ENCODE results near the gene HSP90AB1. TPM values are rescaled to one million over a fixed set of nuclear protein-coding genes. Genes with fewer than 3 reads are reported as not detected.
A peak's percentile ranks its signal among the peaks of the same experiment; 100 is the strongest.

HSP90AB1 gene
- polyA plus RNA-seq, 2 of the 4 experiments (the other 2 are of a cell fraction) = 1,136 to 1,155 TPM

- ATAC-seq = peak in 1 of 2 experiments; percentile 42; a peak in 3 of 6 replicates
- 20% methylated on average over 9 of the region's 9 CpGs for WGBS (ENCODE audit: missing lambda C conversion rate)
- ChIA-PET POLR2A (interaction anchor here (1.0 kb wide), 1 partner anchor 17 kb away, joined by 5 read pairs; the partner anchor contains the start of gene HSP90AB1), CTCF (interaction anchor here (0.7 to 2.7 kb wide), 6 partner anchors 9 to 167 kb away, joined by 3 to 13 read pairs (median 4); no protein-coding TSS in a partner anchor)
- FAIRE-seq = no peak
- H3K4me1 ChIP-seq = peaks cover 23% of the 10 kb centered on the region
- peak overlapping the region; percentile 81 to 90 for H3K27ac ChIP-seq
- no peaks in the 10 kb centered on the region for H3K9me3 ChIP-seq
- TF ChIP-seq CEBPB (IDR thresholded peaks at IDR 0.05) (no peak), CBX2 (IDR thresholded peaks at IDR 0.05; ENCODE audit: borderline replicate concordance, low read depth) (no peak)
- TF ChIP-seq, protein P1, sequence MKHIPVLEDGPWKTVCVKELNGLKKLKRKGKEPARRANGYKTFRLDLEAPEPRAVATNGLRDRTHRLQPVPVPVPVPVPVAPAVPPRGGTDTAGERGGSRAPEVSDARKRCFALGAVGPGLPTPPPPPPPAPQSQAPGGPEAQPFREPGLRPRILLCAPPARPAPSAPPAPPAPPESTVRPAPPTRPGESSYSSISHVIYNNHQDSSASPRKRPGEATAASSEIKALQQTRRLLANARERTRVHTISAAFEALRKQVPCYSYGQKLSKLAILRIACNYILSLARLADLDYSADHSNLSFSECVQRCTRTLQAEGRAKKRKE (CRISPR knock-in tag; IDR thresholded peaks at IDR 0.05; ENCODE audit: low read depth) = no peak
- peak overlapping the region; percentile 81; the same call in 2 of the 3 replicates for H3K4me3 ChIP-seq
- DNase-seq (ENCODE audit: low read depth in 1 of 2, low spot score in 1 of 2) = peak; percentile 24 to 33
- peak overlapping the region; percentile 97 for H3K4me2 ChIP-seq
Measured at GRCh38 chr6:44263354-44264100, 16.6 kb downstream of the HSP90AB1 start.

DNA sequence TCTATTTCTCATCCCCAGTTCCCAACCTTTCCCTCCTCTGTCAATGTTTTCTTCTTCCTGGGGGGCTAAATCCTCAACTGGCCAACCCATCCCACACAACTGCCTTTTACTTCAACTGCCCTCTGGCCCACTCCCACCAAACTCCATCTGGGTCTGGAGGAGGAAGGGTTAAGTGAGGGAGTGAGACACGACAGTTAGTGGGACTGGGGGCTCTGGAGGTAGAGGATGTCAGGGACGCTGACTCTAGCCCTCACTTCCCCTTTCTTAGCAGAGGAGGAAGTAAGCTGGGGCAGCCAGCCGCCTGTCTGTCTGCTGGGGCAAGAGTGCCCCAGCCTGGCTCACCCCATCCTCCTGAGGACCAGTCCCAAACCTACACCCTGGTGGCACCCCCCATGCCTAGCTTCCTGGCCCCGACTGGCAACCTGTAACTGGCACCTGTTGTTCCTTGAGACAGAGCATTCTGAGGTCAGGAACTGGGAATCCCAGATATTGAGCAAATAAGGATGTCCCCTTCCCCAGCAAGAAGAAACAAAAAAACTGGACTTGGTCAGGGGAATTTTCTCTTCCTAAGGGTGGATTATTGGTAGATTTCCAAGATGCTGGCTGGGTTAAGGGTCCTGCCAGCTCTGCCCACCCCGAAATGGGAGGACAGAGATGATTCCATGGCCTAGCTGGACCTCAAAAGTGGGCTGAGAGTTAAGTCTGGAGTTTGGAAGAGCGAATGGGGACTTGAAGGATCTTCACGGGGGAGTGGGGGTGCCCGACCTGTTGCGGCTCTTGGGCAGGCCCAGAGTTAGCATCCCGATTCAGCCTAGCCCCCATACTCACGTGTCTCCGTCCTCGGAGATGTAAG lies 17.5 kb downstream of the HSP90AB1 start:
- peak overlapping the region; percentile 97 for H3K4me2 ChIP-seq
- CTCF ChIA-PET = interaction anchor here (0.7 to 2.0 kb wide), 5 partner anchors 9 to 91 kb away, joined by 3 to 8 read pairs (median 4); no protein-coding TSS in a partner anchor
- H3K4me1 ChIP-seq = peaks cover 23% of the 10 kb centered on the region
- no peaks in the 10 kb centered on the region for H3K9me3 ChIP-seq
- no peak for FAIRE-seq
- H3K27ac ChIP-seq = peak overlapping the region; percentile 81 to 90
- 6% methylated on average over 13 of the region's 13 CpGs for WGBS (ENCODE audit: missing lambda C conversion rate)
- DNase-seq (ENCODE audit: low read depth in 1 of 2, low spot score in 1 of 2) = no peak
- POLR2A ChIA-PET = interaction anchor here (1.0 kb wide), 1 partner anchor 18 kb away, joined by 5 read pairs; the partner anchor contains the start of gene HSP90AB1
- peak in 1 of 2 experiments; percentile 29; a peak in 3 of 6 replicates for ATAC-seq
- TF ChIP-seq BHLHE40 (IDR thresholded peaks at IDR 0.05; ENCODE audit: low read depth, low read length) (no peak), KDM5A (IDR thresholded peaks at IDR 0.05) (no peak), TFCP2L1 (CRISPR knock-in tag; IDR thresholded peaks at IDR 0.05) (no peak), PBX3 (IDR thresholded peaks at IDR 0.05) (no peak), FOSL2 (IDR thresholded peaks at IDR 0.05) (no peak), FOSL2 (CRISPR knock-in tag; IDR thresholded peaks at IDR 0.05) (no peak), EHF (CRISPR knock-in tag; IDR thresholded peaks at IDR 0.05) (no peak), HEYL (CRISPR knock-in tag; IDR thresholded peaks at IDR 0.05) (no peak), E2F6 (IDR thresholded peaks at IDR 0.05; ENCODE audit: borderline replicate concordance, low read depth) (no peak), CHD2 (IDR thresholded peaks at IDR 0.05; ENCODE audit: low read length, partially characterized antibody) (no peak), HOXB5 (CRISPR knock-in tag; IDR thresholded peaks at IDR 0.05) (no peak), JUNB (IDR thresholded peaks at IDR 0.05) (no peak)
- TF ChIP-seq, protein P2, sequence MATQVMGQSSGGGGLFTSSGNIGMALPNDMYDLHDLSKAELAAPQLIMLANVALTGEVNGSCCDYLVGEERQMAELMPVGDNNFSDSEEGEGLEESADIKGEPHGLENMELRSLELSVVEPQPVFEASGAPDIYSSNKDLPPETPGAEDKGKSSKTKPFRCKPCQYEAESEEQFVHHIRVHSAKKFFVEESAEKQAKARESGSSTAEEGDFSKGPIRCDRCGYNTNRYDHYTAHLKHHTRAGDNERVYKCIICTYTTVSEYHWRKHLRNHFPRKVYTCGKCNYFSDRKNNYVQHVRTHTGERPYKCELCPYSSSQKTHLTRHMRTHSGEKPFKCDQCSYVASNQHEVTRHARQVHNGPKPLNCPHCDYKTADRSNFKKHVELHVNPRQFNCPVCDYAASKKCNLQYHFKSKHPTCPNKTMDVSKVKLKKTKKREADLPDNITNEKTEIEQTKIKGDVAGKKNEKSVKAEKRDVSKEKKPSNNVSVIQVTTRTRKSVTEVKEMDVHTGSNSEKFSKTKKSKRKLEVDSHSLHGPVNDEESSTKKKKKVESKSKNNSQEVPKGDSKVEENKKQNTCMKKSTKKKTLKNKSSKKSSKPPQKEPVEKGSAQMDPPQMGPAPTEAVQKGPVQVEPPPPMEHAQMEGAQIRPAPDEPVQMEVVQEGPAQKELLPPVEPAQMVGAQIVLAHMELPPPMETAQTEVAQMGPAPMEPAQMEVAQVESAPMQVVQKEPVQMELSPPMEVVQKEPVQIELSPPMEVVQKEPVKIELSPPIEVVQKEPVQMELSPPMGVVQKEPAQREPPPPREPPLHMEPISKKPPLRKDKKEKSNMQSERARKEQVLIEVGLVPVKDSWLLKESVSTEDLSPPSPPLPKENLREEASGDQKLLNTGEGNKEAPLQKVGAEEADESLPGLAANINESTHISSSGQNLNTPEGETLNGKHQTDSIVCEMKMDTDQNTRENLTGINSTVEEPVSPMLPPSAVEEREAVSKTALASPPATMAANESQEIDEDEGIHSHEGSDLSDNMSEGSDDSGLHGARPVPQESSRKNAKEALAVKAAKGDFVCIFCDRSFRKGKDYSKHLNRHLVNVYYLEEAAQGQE (IDR thresholded peaks at IDR 0.05) = no peak
- TF ChIP-seq, protein P3, sequence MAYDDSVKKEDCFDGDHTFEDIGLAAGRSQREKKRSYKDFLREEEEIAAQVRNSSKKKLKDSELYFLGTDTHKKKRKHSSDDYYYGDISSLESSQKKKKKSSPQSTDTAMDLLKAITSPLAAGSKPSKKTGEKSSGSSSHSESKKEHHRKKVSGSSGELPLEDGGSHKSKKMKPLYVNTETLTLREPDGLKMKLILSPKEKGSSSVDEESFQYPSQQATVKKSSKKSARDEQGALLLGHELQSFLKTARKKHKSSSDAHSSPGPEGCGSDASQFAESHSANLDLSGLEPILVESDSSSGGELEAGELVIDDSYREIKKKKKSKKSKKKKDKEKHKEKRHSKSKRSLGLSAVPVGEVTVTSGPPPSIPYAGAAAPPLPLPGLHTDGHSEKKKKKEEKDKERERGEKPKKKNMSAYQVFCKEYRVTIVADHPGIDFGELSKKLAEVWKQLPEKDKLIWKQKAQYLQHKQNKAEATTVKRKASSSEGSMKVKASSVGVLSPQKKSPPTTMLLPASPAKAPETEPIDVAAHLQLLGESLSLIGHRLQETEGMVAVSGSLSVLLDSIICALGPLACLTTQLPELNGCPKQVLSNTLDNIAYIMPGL (CRISPR knock-in tag; IDR thresholded peaks at IDR 0.05; ENCODE audit: borderline replicate concordance) = no peak
- H3K4me3 ChIP-seq = peak overlapping the region; percentile 81

All from A549 (cell line).